H1 (cell line): ENCODE data around the gene TMEM51. TPM values are rescaled to one million over a fixed set of nuclear protein-coding genes. Genes with fewer than 3 reads are reported as not detected.

ENCODE experiments used
- CTCF ChIA-PET: fragments of 300-600 bp; sonication (Branson Sonifier 250); formaldehyde crosslinking; loops from one replicate; lab custom pipeline; 2021; ENCODE audit not compliant: partially characterized antibody; lab: Charles Lee
- POLR2A ChIA-PET: fragments of 300-600 bp; sonication (Branson Sonifier 250); formaldehyde crosslinking; loops from one replicate; lab custom pipeline; 2021; ENCODE audit warnings: inconsistent platforms; ENCODE audit not compliant: partially characterized antibody; lab: Charles Lee
- DNase-seq, 2 experiments: peaks; one replicate each; pipeline versions ENCODE4 v3.0.0 to v3.0.0-alpha.2; 2010 to 2022; ENCODE audit warnings: low spot score in 2 of 2, low read depth in 1 of 2, mixed read lengths in 1 of 2
- FAIRE-seq: peaks from 2 replicates; lab custom pipeline; 2011; peaks lifted over from hg19 to GRCh38; lab: Jason Lieb, UNC
- H2AFZ ChIP-seq: 2 replicates; pipeline ENCODE4 v1.8.1; 2012; ENCODE audit warnings: low read length, inconsistent platforms
- H2AK5ac ChIP-seq: 2 replicates; pipeline ENCODE4 v1.6.1; 2013; ENCODE audit warnings: low read depth, low read length
- H2BK120ac ChIP-seq: replicated peaks from 2 replicates; pipeline ENCODE3; 2013; ENCODE audit warnings: low read depth, low read length, inconsistent platforms
- H2BK12ac ChIP-seq: 2 replicates; pipeline ENCODE4 v1.6.1; 2013; ENCODE audit warnings: low read depth, low read length
- H2BK15ac ChIP-seq: 2 replicates; pipeline ENCODE4 v1.6.1; 2013; ENCODE audit warnings: low read length
- H2BK20ac ChIP-seq: 2 replicates; pipeline ENCODE4 v1.6.1; 2013; ENCODE audit warnings: low read length
- H2BK5ac ChIP-seq: 2 replicates; pipeline ENCODE4 v1.6.1; 2013; ENCODE audit warnings: low read depth, low read length
- H3K14ac ChIP-seq: 2 replicates; pipeline ENCODE4 v1.6.1; 2013; ENCODE audit warnings: inconsistent platforms; ENCODE audit not compliant: insufficient read length
- H3K18ac ChIP-seq: 2 replicates; pipeline ENCODE4 v1.6.1; 2013; ENCODE audit warnings: low read length; ENCODE audit errors: extremely low read depth
- H3K23ac ChIP-seq: 2 replicates; pipeline ENCODE4 v1.6.1; 2013; ENCODE audit warnings: inconsistent platforms; ENCODE audit not compliant: insufficient read length
- H3K23me2 ChIP-seq: 2 replicates; pipeline ENCODE4 v1.6.1; 2013; ENCODE audit warnings: low read depth, low read length
- H3K27ac ChIP-seq: 2 replicates; pipeline ENCODE4 v1.6.1; 2011; ENCODE audit warnings: low read depth, low read length, inconsistent platforms
- H3K27me3 ChIP-seq, 4 experiments: replicated peaks in 1 of 4; 1 replicate in 1 of 4; 2 replicates in 3 of 4; pipeline versions ENCODE4 v1.6.1 to v1.8.1; 2011 to 2013; ENCODE audit warnings: low read length in 3 of 4, mild to moderate bottlenecking in 3 of 4, inconsistent platforms in 2 of 4, mixed read lengths in 2 of 4, moderate library complexity in 1 of 4; ENCODE audit not compliant: control insufficient read depth in 3 of 4, insufficient read depth in 3 of 4; ENCODE audit errors: extremely low read depth in 1 of 4
- H3K36me3 ChIP-seq, 4 experiments: 2 replicates each; pipeline versions ENCODE4 v1.6.1 to v1.8.1; 2011 to 2013; ENCODE audit warnings: mild to moderate bottlenecking in 4 of 4, low read length in 3 of 4, moderate library complexity in 2 of 4, control low read depth in 1 of 4, inconsistent platforms in 1 of 4; ENCODE audit not compliant: insufficient read depth in 4 of 4, control insufficient read depth in 2 of 4
- H3K4ac ChIP-seq: replicated peaks from 2 replicates; pipeline ENCODE3; 2013; ENCODE audit warnings: low read length, low read depth, mixed read lengths, inconsistent platforms; ENCODE audit not compliant: insufficient read length
- H3K4me1 ChIP-seq, 4 experiments: replicated peaks in 1 of 4; 1 replicate in 1 of 4; 2 replicates in 3 of 4; pipeline versions ENCODE4 v1.6.1 to v1.8.1; 2011 to 2013; ENCODE audit warnings: low read length in 3 of 4, inconsistent platforms in 2 of 4, mixed read lengths in 1 of 4; ENCODE audit not compliant: insufficient read depth in 4 of 4, control insufficient read depth in 3 of 4
- H3K4me2 ChIP-seq, 2 experiments: 2 replicates each; pipeline versions ENCODE4 v1.6.1 to v1.8.1; 2011 to 2013; ENCODE audit warnings: low read depth in 2 of 2, low read length in 2 of 2, control low read depth in 1 of 2, inconsistent platforms in 1 of 2, mild to moderate bottlenecking in 1 of 2; ENCODE audit not compliant: insufficient read depth in 1 of 2
- H3K4me3 ChIP-seq, 4 experiments: fragments of 200-600, 300-600 bp in 1 of 4; sonication (generic), shearing (Covaris generic), sonication (Bioruptor Twin) in 1 of 4; 2 replicates each; pipeline versions ENCODE4 v1.5.1 to v1.8.1; 2011 to 2016; ENCODE audit warnings: low read length in 4 of 4, low read depth in 3 of 4, control low read depth in 2 of 4, inconsistent platforms in 2 of 4, mild to moderate bottlenecking in 2 of 4, mixed read lengths in 1 of 4, moderate library complexity in 1 of 4; ENCODE audit not compliant: insufficient read depth in 2 of 4; ENCODE audit errors: extremely low read depth in 1 of 4
- H3K56ac ChIP-seq: replicated peaks from 2 replicates; pipeline ENCODE3; 2013; ENCODE audit warnings: low read depth, mild to moderate bottlenecking, mixed read lengths, low read length, inconsistent platforms; ENCODE audit not compliant: insufficient read length
- H3K79me1 ChIP-seq: 2 replicates; pipeline ENCODE4 v1.6.1; 2013; ENCODE audit warnings: low read depth, low read length, control low read depth
- H3K79me2 ChIP-seq, 2 experiments: 2 replicates each; pipeline versions ENCODE4 v1.6.1 to v1.8.1; 2012 to 2013; ENCODE audit warnings: low read length in 2 of 2, mild to moderate bottlenecking in 2 of 2, inconsistent platforms in 1 of 2; ENCODE audit not compliant: insufficient read depth in 2 of 2, control insufficient read depth in 1 of 2
- H3K9ac ChIP-seq, 4 experiments: replicated peaks in 1 of 4; 1 replicate in 1 of 4; 2 replicates in 3 of 4; pipeline versions ENCODE4 v1.6.1 to v1.8.1; 2011 to 2013; ENCODE audit warnings: low read depth in 3 of 4, low read length in 3 of 4, control low read depth in 2 of 4, mild to moderate bottlenecking in 2 of 4, moderate library complexity in 2 of 4, inconsistent platforms in 1 of 4; ENCODE audit errors: extremely low read depth in 1 of 4
- H3K9me3 ChIP-seq, 2 experiments: 2 replicates each; pipeline versions ENCODE4 v1.6.1 to v1.8.1; 2012 to 2013; ENCODE audit warnings: mild to moderate bottlenecking in 2 of 2, moderate library complexity in 2 of 2, control low read depth in 1 of 2, inconsistent platforms in 1 of 2, low read depth in 1 of 2, low read length in 1 of 2, mixed read lengths in 1 of 2; ENCODE audit not compliant: insufficient read depth in 2 of 2
- H4K20me1 ChIP-seq, 2 experiments: replicated peaks in 1 of 2; 2 replicates each; pipeline versions ENCODE3 to v1.8.1; 2011 to 2013; ENCODE audit warnings: inconsistent platforms in 2 of 2, low read length in 2 of 2, mild to moderate bottlenecking in 1 of 2; ENCODE audit not compliant: insufficient read depth in 2 of 2, control insufficient read depth in 1 of 2
- H4K5ac ChIP-seq: 2 replicates; pipeline ENCODE4 v1.6.1; 2013; ENCODE audit warnings: low read length, low read depth, mixed read lengths, inconsistent platforms; ENCODE audit not compliant: insufficient read length
- H4K8ac ChIP-seq: 2 replicates; pipeline ENCODE4 v1.8.0; 2013; ENCODE audit warnings: mild to moderate bottlenecking, moderate library complexity, low read length, inconsistent platforms; ENCODE audit not compliant: insufficient read depth; ENCODE audit errors: extremely low read depth
- H4K91ac ChIP-seq: replicated peaks from 2 replicates; pipeline ENCODE3; 2013; ENCODE audit warnings: low read length, mixed read lengths, inconsistent platforms; ENCODE audit not compliant: insufficient read length
- RBBP5 ChIP-seq: IDR thresholded peaks from 2 replicates; pipeline ENCODE4 v1.7.1; 2012; ENCODE audit warnings: low read depth, mild to moderate bottlenecking, inconsistent platforms, low read length, moderate library complexity, borderline replicate concordance
- SRF ChIP-seq: IDR thresholded peaks from 2 replicates; pipeline ENCODE4 v1.6.1; 2011; ENCODE audit warnings: mild to moderate bottlenecking, low read depth, low read length, moderate library complexity
- WGBS, 2 experiments: shearing (Covaris generic) in 1 of 2; methylation state at CpG; one replicate each; pipeline versions ENCODE4 v1.1.6 to v1.1.7; 2013 to 2015; ENCODE audit warnings: low lambda C conversion rate in 2 of 2, mixed read lengths in 2 of 2, inconsistent platforms in 1 of 2, low coverage in 1 of 2, missing lambda C conversion rate in 1 of 2; ENCODE audit not compliant: insufficient replicate concordance in 2 of 2, insufficient coverage in 1 of 2, insufficient read length in 1 of 2; ENCODE audit errors: extremely low coverage in 1 of 2, missing lambda C conversion rate in 1 of 2; 5-methylcytosine and 5-hydroxymethylcytosine counted together
- polyA plus RNA-seq, 7 experiments: library from polyadenylated mRNA; depleted of rRNA in 3 of 7; stranded (reverse) in 5 of 7; unstranded in 2 of 7; fragments of >200 nt in 5 of 7; fragments of 200-250 nt in 2 of 7; gene quantifications; 1 replicate in 5 of 7; 2 replicates in 1 of 7; 4 replicates in 1 of 7; pipeline versions ENCODE4 v1.2.1 to v1.2.3, GENCODE V29; 2011 to 2013; ENCODE audit warnings: missing spikeins in 2 of 7, mixed read lengths in 2 of 7
- total RNA-seq: library from RNA; stranded (reverse); fragmentation: NEBNext Ultra II Directional; extraction: Animal tissue kit (Norgen Biotek cat#: 25700); gene quantifications from 2 replicates; pipeline ENCODE4 v1.2.1, GENCODE V29; 2021

Gene TMEM51
- total and polyA plus RNA-seq, 2 of the 8 experiments (the other 6 are each of a cell fraction or from before 2014, with no cell fraction given), result 9.9 to 10.7 TPM

GRCh38 chr1:15188678-15189077 lies 35.1 kb downstream of the TMEM51 start:
- no peak overlapping the region for H3K18ac ChIP-seq
- peaks cover 0 to 2% (median 0%) of the 10 kb centered on the region in 4 experiments; a peak in 1 of 8 replicates for H3K36me3 ChIP-seq
- H3K4me1 ChIP-seq, result peaks cover 15 to 37% (median 20%) of the 10 kb centered on the region in 4 experiments
- no peak overlapping the region for H2AFZ ChIP-seq
- no peak overlapping the region for H3K9ac ChIP-seq
- no peaks in the 10 kb centered on the region for H3K27me3 ChIP-seq
- H3K4ac ChIP-seq, result no peak overlapping the region
- H3K23me2 ChIP-seq, result no peaks in the 10 kb centered on the region
- no peak overlapping the region for H3K14ac ChIP-seq
- no peaks in the 10 kb centered on the region for H3K9me3 ChIP-seq
- H3K56ac ChIP-seq, result no peak overlapping the region
- no peak overlapping the region for H4K91ac ChIP-seq
- H4K20me1 ChIP-seq, result peaks cover 0 to 2% of the 10 kb centered on the region in 2 experiments
- FAIRE-seq (no peak), DNase-seq (no peak)
- no peak overlapping the region; the same call in 1 of the 2 replicates for H4K8ac ChIP-seq
- H3K79me1 ChIP-seq, result peaks cover 6% of the 10 kb centered on the region; the same call in 1 of the 2 replicates
- no peak overlapping the region for H2BK120ac ChIP-seq
- H4K5ac ChIP-seq, result no peak overlapping the region
- peaks cover 0 to 22% of the 10 kb centered on the region in 2 experiments; a peak in 1 of 4 replicates for H3K79me2 ChIP-seq
- TF ChIP-seq RBBP5 (no peak), SRF (no peak)
- no peak overlapping the region for H2BK12ac ChIP-seq
- no peak overlapping the region for H2BK5ac ChIP-seq
- ChIA-PET CTCF (interaction anchor here (1.0 to 2.4 kb wide), 6 partner anchors 8 to 83 kb away, joined by 4 to 7 read pairs (median 5); no protein-coding TSS in a partner anchor), POLR2A (interaction anchor here (1.7 kb wide), 1 partner anchor 9 kb away, joined by 8 read pairs; no protein-coding TSS in a partner anchor)
- H2BK15ac ChIP-seq, result no peak overlapping the region; the same call in 1 of the 2 replicates
- no peak overlapping the region for H3K23ac ChIP-seq
- H2BK20ac ChIP-seq, result no peak overlapping the region
- 90% methylated on average over 3 of the region's 3 CpGs; no CpG with 5 or more reads in 1 of the 2 experiments for WGBS, 2 experiments
- no peak overlapping the region for H2AK5ac ChIP-seq
- H3K27ac ChIP-seq, result no peak overlapping the region; the same call in 1 of the 2 replicates
- H3K4me2 ChIP-seq, result no peak overlapping the region
- H3K4me3 ChIP-seq, result no peak overlapping the region
